NCI-H345 (cell line): Measurements from ENCODE around the gene BCAR1.
"Not testable (repeated sequence)": the region's sequence is repeated elsewhere in the genome, so short reads cannot be mapped to it uniquely, and the experiment has no call there.

Source experiments
- DNase-seq: peaks from one replicate; lab custom pipeline; 2025; lab: John Stamatoyannopoulos, UW

BCAR1 gene

DNA sequence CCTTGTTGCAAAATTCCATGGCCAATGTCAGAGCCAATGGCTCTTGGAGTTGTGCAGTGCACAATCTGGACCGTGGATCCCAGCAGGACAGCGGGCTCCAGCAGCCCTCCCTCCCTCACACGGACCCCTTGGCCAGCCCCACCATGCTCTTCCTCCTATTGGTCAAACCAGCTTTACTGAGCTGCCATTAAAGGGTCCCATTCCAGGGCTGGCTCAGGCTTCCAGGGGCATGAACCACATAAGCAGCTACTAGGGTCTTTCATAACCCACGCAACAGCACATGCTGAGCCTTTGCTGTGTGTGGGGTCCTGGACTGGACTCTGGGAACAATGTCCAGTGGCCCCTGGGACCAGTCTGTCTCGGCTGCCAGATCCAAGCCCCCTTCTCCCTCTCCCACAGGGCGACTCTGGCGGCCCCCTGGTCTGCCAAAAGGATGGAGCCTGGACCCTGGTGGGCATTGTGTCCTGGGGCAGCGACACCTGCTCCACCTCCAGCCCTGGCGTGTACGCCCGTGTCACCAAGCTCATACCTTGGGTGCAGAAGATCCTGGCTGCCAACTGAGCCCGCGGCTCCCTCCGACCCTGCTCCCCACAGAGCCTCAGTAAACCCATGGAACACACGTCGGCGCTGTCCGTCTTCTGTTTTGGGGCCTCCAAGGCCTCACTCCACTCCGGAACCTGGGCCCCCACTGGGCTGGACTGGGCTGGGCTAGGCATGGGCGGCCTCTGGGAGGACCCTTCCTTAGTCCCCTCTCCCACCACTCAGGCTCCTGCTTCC, 26.9 kb downstream of the BCAR1 start:
- DNase-seq = no peak

GRCh38 chr16:75223129-75223528, 28.3 kb downstream of the BCAR1 start:
- DNase-seq = not testable (repeated sequence)

DNA sequence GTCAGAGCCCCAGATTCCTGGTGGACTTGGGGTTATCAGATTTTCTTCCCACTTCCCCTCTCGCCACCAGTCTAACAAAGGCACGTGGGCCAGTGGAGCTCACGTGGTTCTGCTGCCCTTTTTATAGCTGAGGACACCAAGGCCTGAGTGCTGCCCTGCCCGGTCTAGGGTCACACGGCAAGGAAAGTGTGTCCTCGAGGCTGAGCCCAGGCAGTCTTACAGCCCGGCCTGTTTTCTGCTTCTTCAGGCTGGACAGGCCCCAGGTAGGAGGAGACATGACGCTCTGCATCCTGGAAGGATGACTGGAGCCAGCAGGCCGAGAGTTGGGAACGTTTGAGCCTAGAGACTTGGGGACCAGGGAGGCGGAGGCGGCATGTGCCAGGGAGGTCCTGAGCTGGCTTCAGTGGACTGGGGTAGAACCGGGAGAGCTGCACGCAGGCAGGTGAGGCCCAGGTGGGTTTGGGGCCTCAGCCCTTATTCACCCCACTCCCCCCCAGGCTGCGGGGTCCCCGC, 29.1 kb downstream of the BCAR1 start:
- DNase-seq = no peak

GRCh38 chr16:75219838-75220237, 31.6 kb downstream of the BCAR1 start:
- DNase-seq = no peak

- no peak for DNase-seq
Measured at GRCh38 chr16:75219088-75219487, 32.3 kb downstream of the BCAR1 start.

GRCh38 chr16:75218256-75219076, 33.0 kb downstream of the BCAR1 start, which contains the start of gene CTRB1:
TSS of gene CTRB1 (plus strand) at chr16:75218988. CDS start at chr16:75219008, 20 bp downstream.
- DNase-seq = no peak

DNA sequence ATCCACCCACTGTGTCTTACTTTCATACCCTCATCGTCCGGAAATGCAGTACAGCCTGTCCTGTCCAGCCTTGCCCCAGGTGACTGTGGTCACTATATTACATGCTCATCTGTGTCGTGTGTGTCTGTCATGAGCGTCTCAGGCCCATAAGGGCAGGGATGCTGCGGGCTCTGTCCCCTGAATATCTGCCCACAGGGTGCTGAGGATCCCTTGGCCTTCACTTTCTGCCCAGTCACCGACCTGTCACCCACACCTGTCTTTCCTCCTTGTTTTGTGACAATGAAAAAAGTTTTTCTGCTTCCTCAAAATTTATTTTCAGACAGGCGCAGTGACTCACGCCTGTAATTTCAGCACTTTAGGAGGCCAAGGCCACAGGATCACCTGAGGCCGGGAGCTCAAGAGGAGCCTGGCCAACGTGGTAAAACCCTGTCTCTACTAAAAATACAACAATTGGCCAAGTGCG, 34.0 kb downstream of the BCAR1 start:
- no peak for DNase-seq

GRCh38 chr16:75216576-75216975, 34.8 kb downstream of the BCAR1 start:
- no peak for DNase-seq

DNA sequence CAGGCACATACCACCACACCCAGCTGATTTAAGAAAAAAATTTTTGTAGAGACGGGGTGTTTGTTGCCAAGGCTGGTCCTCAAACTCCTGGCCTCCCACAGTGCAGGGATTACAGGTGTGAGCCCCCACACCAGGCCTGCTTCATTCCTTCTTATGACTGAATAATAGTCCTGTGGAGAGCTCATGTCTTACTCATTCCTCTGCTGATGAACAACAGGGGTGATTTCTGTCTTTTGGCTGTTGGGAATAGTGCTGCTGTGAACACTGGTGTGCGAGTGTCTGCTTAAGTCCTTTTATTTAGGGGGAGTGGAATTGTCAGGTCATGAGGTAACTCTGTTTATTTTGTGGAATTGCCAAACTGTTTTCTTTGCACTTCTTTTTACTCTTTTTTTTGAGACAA, 35.3 kb downstream of the BCAR1 start:
- DNase-seq = no peak

- not testable (repeated sequence) for DNase-seq
Measured at GRCh38 chr16:75211286-75211685, 40.1 kb downstream of the BCAR1 start.

GRCh38 chr16:75209944-75210343, 41.5 kb downstream of the BCAR1 start:
- no peak for DNase-seq

DNA sequence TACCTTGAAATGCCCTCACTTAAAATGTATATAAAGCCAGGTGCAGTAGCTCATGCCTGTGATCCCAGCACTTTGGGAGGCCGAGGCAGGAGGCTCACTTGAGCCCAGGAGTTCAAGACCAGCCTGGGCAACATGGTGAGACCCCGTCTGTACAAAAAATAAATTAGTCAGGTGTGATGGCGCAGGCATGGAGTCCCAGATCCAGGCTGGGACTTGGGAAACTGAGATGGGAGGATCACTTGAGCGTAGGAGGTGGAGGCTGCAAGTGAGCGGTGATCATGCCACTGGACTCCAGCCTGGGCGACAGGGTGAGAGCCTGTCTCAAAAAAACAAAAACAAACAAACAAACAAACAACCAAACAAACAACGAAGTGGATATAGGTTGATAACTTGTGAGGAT, 41.9 kb downstream of the BCAR1 start:
- not testable (repeated sequence) for DNase-seq

- no peak for DNase-seq
Measured at GRCh38 chr16:75208861-75209505, 42.4 kb downstream of the BCAR1 start.

- DNase-seq = no peak
Measured at GRCh38 chr16:75208242-75208825, 43.1 kb downstream of the BCAR1 start.

DNA sequence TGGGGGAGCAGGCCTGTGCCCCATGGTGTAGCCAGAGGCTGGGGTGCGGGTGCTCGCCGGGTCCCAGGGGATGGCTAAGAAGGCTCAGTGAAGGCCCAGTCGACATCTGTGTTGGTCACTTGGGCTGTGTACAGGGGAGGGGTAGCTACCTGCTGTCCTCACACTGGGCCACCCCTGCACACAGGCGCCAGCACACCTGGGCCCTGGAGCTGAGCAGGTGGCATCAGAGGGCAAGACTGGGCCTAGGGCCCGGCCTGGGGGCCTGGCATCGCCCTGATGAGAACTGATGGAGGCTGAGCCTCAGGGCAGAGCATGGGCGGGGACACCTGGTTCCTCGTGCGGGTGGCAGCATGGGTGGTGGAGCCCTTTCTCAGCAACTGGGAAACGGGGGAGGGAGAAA, 43.6 kb downstream of the BCAR1 start:
- DNase-seq = no peak

GRCh38 chr16:75206749-75207451, 44.5 kb downstream of the BCAR1 start, which contains the start of gene CTRB2:
TSS of gene CTRB2 (minus strand) at chr16:75207161. CDS start at chr16:75207141, 20 bp downstream.
- no peak for DNase-seq

GRCh38 chr16:75205961-75206748, 45.3 kb downstream of the BCAR1 start:
- DNase-seq = not testable (repeated sequence)

DNA sequence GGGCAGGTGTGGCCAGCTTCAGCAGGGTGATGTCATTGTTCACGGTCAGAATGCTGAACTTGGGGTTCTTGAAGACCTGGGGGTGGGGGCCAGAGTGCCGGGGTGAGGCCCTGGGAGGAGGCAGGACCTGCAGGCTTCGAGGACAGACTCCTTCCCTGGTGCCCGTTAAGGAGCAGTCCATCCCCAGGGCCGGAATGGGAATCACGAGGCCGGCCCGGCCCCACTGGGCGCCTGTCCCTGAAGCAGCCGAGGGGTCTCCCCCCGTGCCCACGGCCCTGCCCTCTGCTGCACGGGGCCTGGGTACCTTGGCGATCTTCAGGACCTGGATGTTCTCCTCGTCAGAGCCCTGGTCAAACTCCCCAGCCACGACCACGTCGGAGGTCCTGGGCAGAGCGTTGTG, 46.0 kb downstream of the BCAR1 start:
- not testable (repeated sequence) for DNase-seq

DNA sequence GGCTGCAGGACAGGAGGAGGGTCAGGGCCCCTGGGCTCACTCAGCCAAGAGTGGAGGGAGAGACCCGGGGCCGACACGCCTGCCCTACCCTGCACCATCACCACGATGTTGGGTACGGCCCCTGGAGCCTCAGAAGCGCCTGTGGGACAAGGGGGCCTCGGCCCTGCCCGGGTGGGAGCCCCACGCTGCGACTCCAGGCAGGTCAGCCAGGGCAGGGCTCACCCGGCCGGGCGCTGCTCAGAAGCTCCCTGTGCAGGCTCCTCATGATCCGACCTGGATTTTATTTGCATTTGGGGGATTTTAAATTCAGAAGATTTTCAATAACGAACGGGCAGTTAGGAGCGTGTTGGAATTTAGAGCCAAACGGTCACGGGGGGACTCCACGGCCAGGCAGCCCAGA, 46.5 kb downstream of the BCAR1 start:
- not testable (repeated sequence) for DNase-seq

- DNase-seq = no peak
Measured at GRCh38 chr16:75204410-75204758, 47.0 kb downstream of the BCAR1 start.
